PC-3 (cell line): ENCODE data around the gene OR1F1. TPM values are rescaled to one million over a fixed set of nuclear protein-coding genes. Genes with fewer than 3 reads are reported as not detected.

Source experiments
- ATAC-seq: fragments of 200-7000 bp; cut with Tn5 transposase; 2 replicates; pipeline ENCODE4 v1.9.1; 2020; ENCODE audit warnings: mild to moderate bottlenecking, moderate library complexity
- BruUV-seq: library from RNA; stranded (reverse); fragments of 400-500 nt; replicated peaks from 2 replicates; lab custom pipeline; 2021; lab: Mats Ljungman, UMichigan
- CTCF ChIA-PET: fragments of 300-600 bp; sonication (Branson Sonifier 250); formaldehyde crosslinking; loops from one replicate; lab custom pipeline; 2022; ENCODE audit warnings: antibody characterized with exemption; lab: Charles Lee
- POLR2A ChIA-PET: fragments of 300-600 bp; sonication (Branson Sonifier 250); formaldehyde crosslinking; loops from one replicate; lab custom pipeline; 2022; ENCODE audit warnings: antibody characterized with exemption; ENCODE audit not compliant: unreplicated experiment; lab: Charles Lee
- DNase-seq: peaks from one replicate; pipeline ENCODE4 v3.0.0-alpha.2; 2015
- H2AFZ ChIP-seq: fragments of 300-600 bp; sonication (generic); 2 replicates; pipeline ENCODE4 v1.6.0; 2016; ENCODE audit warnings: antibody characterized with exemption, low read length
- H3F3A ChIP-seq: fragments of 300-600 bp; sonication (generic); one replicate; pipeline ENCODE4 v1.6.0; 2017; ENCODE audit warnings: antibody characterized with exemption, low read length, control low read depth, mild to moderate bottlenecking; ENCODE audit not compliant: unreplicated experiment
- H3K27ac ChIP-seq: fragments of 300-600 bp; sonication (generic); 2 replicates; pipeline ENCODE4 v1.5.1; 2016; ENCODE audit warnings: mild to moderate bottlenecking, low read length
- H3K27me3 ChIP-seq: fragments of 300-600 bp; sonication (generic); 2 replicates; pipeline ENCODE4 v1.6.1; 2016; ENCODE audit warnings: low read length, mixed read lengths
- H3K36me3 ChIP-seq: fragments of 300-600 bp; sonication (generic); 2 replicates; pipeline ENCODE4 v1.6.1; 2016; ENCODE audit warnings: low read depth, mixed run types, low read length, mixed read lengths
- H3K4me1 ChIP-seq: fragments of 300-600 bp; sonication (generic); 2 replicates; pipeline ENCODE4 v1.5.1; 2016; ENCODE audit warnings: low read length; ENCODE audit not compliant: insufficient read depth
- H3K4me2 ChIP-seq: fragments of 300-600 bp; sonication (generic); 2 replicates; pipeline ENCODE4 v1.6.0; 2016; ENCODE audit warnings: low read length
- H3K4me3 ChIP-seq: fragments of 300-600 bp; sonication (generic); 2 replicates; pipeline ENCODE4 v1.5.1; 2016; ENCODE audit warnings: mild to moderate bottlenecking, low read length, mixed read lengths
- H3K79me2 ChIP-seq: fragments of 300-600 bp; sonication (generic); 2 replicates; pipeline ENCODE4 v1.6.1; 2017; ENCODE audit warnings: low read length, mixed read lengths
- H3K9ac ChIP-seq: fragments of 300-600 bp; sonication (generic); 2 replicates; pipeline ENCODE4 v1.6.0; 2016; ENCODE audit warnings: mild to moderate bottlenecking, low read length
- H3K9me2 ChIP-seq: fragments of 300-600 bp; sonication (generic); replicated peaks from 2 replicates; pipeline ENCODE4 v1.6.1; 2016; ENCODE audit warnings: mixed run types, low read length, mixed read lengths
- H3K9me3 ChIP-seq: fragments of 300-600 bp; sonication (generic); 2 replicates; pipeline ENCODE4 v1.6.1; 2016; ENCODE audit warnings: low read length, mixed read lengths
- H4K20me1 ChIP-seq: fragments of 300-600 bp; sonication (generic); 2 replicates; pipeline ENCODE4 v1.6.1; 2016; ENCODE audit warnings: low read length, mixed read lengths
- EZH2 ChIP-seq: fragments of 300-600 bp; sonication (generic); IDR thresholded peaks from one replicate; pipeline ENCODE4 v1.6.1; 2017; ENCODE audit warnings: antibody characterized with exemption, mild to moderate bottlenecking, low read length; ENCODE audit not compliant: unreplicated experiment
- EZH2phosphoT487 ChIP-seq: fragments of 300-600 bp; sonication (generic); IDR thresholded peaks from 2 replicates; pipeline ENCODE4 v1.6.1; 2018; ENCODE audit warnings: mild to moderate bottlenecking, antibody characterized with exemption, low read length, borderline replicate concordance
- intact Hi-C: fragments of 100-400 bp; cut with micrococcal nuclease; formaldehyde crosslinking; loops from 2 replicates; pipeline ENCODE4 v1.9.0; 2023
- total RNA-seq: library from RNA; depleted of rRNA; stranded (reverse); fragments of >200 nt; gene quantifications from 2 replicates; pipeline ENCODE4 v1.2.3, GENCODE V29; 2014
- TF ChIP-seq, protein P1 (sequence below): fragments of 300-600 bp; sonication (generic); conservative IDR thresholded peaks from 2 replicates; pipeline ENCODE4 v1.5.1; 2017; ENCODE audit warnings: antibody characterized with exemption, low read depth, mild to moderate bottlenecking, low read length

OR1F1 gene
- total RNA-seq, 1 experiment from 2014 or later = not detected

DNA sequence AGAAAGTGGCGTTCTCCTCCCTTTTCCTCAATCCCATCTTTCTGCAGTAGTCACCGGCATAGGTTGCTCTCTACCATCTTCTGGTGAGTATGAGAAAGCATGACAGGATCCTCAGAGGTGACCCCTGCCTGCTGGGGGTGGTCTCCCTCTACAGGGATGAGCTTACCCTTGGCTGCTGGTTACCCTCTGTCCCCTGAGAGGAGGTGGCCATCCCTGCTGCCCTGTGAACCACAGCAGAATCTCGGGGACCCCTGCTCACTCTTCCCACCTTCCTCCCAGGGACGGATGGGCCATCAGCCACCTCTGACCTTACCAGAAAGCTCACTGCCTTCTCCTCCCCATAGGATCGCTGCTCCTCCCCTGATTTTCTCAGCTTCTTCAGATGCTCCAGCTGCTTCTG lies 60.6 kb downstream of the OR1F1 start:
- TF ChIP-seq EZH2 (no peak), EZH2phosphoT487 (no peak)
- TF ChIP-seq, protein P1, sequence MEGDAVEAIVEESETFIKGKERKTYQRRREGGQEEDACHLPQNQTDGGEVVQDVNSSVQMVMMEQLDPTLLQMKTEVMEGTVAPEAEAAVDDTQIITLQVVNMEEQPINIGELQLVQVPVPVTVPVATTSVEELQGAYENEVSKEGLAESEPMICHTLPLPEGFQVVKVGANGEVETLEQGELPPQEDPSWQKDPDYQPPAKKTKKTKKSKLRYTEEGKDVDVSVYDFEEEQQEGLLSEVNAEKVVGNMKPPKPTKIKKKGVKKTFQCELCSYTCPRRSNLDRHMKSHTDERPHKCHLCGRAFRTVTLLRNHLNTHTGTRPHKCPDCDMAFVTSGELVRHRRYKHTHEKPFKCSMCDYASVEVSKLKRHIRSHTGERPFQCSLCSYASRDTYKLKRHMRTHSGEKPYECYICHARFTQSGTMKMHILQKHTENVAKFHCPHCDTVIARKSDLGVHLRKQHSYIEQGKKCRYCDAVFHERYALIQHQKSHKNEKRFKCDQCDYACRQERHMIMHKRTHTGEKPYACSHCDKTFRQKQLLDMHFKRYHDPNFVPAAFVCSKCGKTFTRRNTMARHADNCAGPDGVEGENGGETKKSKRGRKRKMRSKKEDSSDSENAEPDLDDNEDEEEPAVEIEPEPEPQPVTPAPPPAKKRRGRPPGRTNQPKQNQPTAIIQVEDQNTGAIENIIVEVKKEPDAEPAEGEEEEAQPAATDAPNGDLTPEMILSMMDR = no peak
- H3K4me3 ChIP-seq = no peak overlapping the region
- ATAC-seq (no peak), DNase-seq (no peak)
- intact Hi-C loops = no loop called here
- no peak overlapping the region for H2AFZ ChIP-seq
- H3K79me2 ChIP-seq = no peaks in the 10 kb centered on the region
- no peaks in the 10 kb centered on the region for H3K4me1 ChIP-seq
- H3K27me3 ChIP-seq = no peaks in the 10 kb centered on the region
- H3K4me2 ChIP-seq = no peak overlapping the region
- no peaks in the 10 kb centered on the region for H4K20me1 ChIP-seq
- ChIA-PET POLR2A (no interaction called here), CTCF (no interaction called here)
- no peak overlapping the region for H3K27ac ChIP-seq
- H3F3A ChIP-seq = no peaks in the 10 kb centered on the region
- H3K9me2 ChIP-seq = no peaks in the 10 kb centered on the region
- no peaks in the 10 kb centered on the region for H3K36me3 ChIP-seq
- no TSS peak for BruUV-seq
- H3K9ac ChIP-seq = no peak overlapping the region
- no peaks in the 10 kb centered on the region for H3K9me3 ChIP-seq

GRCh38 chr16:3249020-3249419 lies 61.0 kb downstream of the OR1F1 start:
- H3K79me2 ChIP-seq = no peaks in the 10 kb centered on the region

GRCh38 chr16:3249451-3249850 lies 61.4 kb downstream of the OR1F1 start:
- Histone ChIP-seq H3K79me2 (no peaks in the 10 kb centered on the region), H3K4me1 (no peaks in the 10 kb centered on the region), H3K9me3 (no peaks in the 10 kb centered on the region), H3K27ac (no peak overlapping the region), H3K27me3 (no peaks in the 10 kb centered on the region), H3K9me2 (no peaks in the 10 kb centered on the region), H4K20me1 (no peaks in the 10 kb centered on the region), H3K9ac (no peak overlapping the region), H2AFZ (no peak overlapping the region), H3K4me3 (no peak overlapping the region), H3K36me3 (no peaks in the 10 kb centered on the region), H3K4me2 (no peak overlapping the region), H3F3A (no peaks in the 10 kb centered on the region)
- ATAC-seq (no peak), DNase-seq (no peak)
- POLR2A ChIA-PET = no interaction called here
- intact Hi-C loops = no loop called here
- no peak for TF ChIP-seq EZH2phosphoT487
- TF ChIP-seq, protein P1 = no peak
- no peak for TF ChIP-seq EZH2
- BruUV-seq = no TSS peak
- CTCF ChIA-PET = no interaction called here

More at GRCh38 chr16:3249020-3249419, 61.0 kb downstream of the OR1F1 start:
- no TSS peak for BruUV-seq
- TF ChIP-seq EZH2 (no peak), EZH2phosphoT487 (no peak)
- TF ChIP-seq, protein P1 = no peak
- Histone ChIP-seq H3K4me3 (no peak overlapping the region), H2AFZ (no peak overlapping the region), H3K9ac (no peak overlapping the region), H3K9me3 (no peaks in the 10 kb centered on the region), H3K36me3 (no peaks in the 10 kb centered on the region), H3K4me2 (no peak overlapping the region), H4K20me1 (no peaks in the 10 kb centered on the region), H3K4me1 (no peaks in the 10 kb centered on the region), H3K27me3 (no peaks in the 10 kb centered on the region), H3K9me2 (no peaks in the 10 kb centered on the region), H3F3A (no peaks in the 10 kb centered on the region), H3K27ac (no peak overlapping the region)
- ChIA-PET CTCF (no interaction called here), POLR2A (no interaction called here)
- intact Hi-C loops = no loop called here
- DNase-seq = no peak
- ATAC-seq = no peak
